ENCODE data around the gene TP63. TPM values are rescaled to one million over a fixed set of nuclear protein-coding genes. Genes with fewer than 3 reads are reported as not detected.

TP63 gene
- polyA plus RNA-seq, 2 of the 4 experiments (the other 2 are of a cell fraction), result 1.5 to 5.4 TPM

DNA sequence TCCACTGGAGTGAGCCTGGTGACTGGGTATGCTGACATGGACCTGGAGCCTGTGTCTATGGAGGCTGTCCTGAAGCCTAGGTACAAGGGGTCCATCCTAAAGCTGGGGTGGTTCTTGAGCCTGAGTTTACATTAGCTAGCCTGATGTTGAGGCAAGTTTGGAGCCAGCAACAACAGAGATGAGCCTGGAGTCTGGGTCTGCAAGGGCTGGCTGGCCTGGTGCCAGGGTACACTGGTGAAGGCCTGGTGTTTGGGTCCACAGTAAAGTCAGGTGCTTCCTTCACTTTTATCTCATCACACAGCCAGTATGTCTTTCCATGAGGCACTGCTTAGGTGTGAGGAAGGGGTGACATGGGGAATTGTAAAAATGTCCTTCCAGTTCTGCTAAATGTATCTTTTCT lies 49.5 kb downstream of the TP63 start:
- 0 out of 6 replicates have a peak overlapping the region, but pooled peaks of 1 of the 2 experiments have one; percentile 7 for H3K27ac ChIP-seq
- ChIA-PET CTCF (no interaction called here), POLR2A (no interaction called here)
- peaks cover 8% of the 10 kb centered on the region for H3K4me1 ChIP-seq
- H3K4me3 ChIP-seq, result no peak overlapping the region
- ATAC-seq (no peak), FAIRE-seq (no peak), DNase-seq (ENCODE audit: low read depth in 1 of 2, low spot score in 1 of 2) (no peak)
- H3K4me2 ChIP-seq, result no peak overlapping the region
- TF ChIP-seq EP300 (IDR thresholded peaks at IDR 0.05) (no peak), CBX8 (IDR thresholded peaks at IDR 0.05) (no peak), FOSL2 (IDR thresholded peaks at IDR 0.05) (no peak), FOSL2 (CRISPR knock-in tag; IDR thresholded peaks at IDR 0.05) (no peak)
- H3K9me3 ChIP-seq, result 0 out of 3 replicates have a peak, but pooled peaks cover 3% of the 10 kb centered on the region

DNA sequence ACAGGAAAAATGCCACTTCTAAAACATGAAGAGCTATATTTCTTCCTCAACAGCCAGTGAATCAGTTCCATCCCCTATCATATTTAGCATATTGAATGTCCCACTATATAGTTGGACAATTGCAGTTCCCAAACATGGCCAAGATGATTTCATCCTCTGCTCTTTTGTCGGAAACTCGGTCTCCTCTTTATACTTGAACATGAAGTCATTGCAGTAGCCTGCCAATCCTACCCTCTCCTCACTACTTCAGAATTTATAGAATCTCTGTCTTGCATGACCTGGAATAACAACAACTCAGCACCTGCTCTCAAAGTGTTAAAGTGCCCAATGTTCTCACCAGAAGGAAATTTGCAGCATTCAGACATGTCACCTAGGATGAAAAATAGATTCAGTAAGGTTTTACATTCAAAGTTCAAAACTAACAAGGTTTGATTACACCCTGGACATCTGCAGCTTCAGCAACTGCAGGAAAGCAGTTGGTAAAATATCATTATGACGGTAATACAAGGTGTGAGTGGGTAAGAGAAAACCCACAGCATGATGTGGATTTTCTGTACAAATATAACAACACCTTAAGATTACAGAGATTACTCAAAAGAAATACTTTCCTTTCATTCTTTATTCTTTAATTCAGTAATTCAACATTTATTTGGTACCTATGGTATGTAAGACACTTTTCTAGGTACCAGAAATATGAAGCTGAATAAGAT lies 52.5 kb downstream of the TP63 start:
- POLR2A ChIA-PET, result no interaction called here
- no peaks in the 10 kb centered on the region for H3K9me3 ChIP-seq
- peaks cover 20% of the 10 kb centered on the region for H3K4me1 ChIP-seq
- CTCF ChIA-PET, result no interaction called here
- no peak overlapping the region for H3K4me2 ChIP-seq
- FAIRE-seq (no peak), ATAC-seq (no peak), DNase-seq (ENCODE audit: low read depth in 1 of 2, low spot score in 1 of 2) (no peak)
- TF ChIP-seq, protein P1, sequence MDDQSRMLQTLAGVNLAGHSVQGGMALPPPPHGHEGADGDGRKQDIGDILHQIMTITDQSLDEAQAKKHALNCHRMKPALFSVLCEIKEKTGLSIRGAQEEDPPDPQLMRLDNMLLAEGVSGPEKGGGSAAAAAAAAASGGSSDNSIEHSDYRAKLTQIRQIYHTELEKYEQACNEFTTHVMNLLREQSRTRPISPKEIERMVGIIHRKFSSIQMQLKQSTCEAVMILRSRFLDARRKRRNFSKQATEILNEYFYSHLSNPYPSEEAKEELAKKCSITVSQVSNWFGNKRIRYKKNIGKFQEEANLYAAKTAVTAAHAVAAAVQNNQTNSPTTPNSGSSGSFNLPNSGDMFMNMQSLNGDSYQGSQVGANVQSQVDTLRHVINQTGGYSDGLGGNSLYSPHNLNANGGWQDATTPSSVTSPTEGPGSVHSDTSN (IDR thresholded peaks at IDR 0.05), result no peak
- TF ChIP-seq, protein P2, sequence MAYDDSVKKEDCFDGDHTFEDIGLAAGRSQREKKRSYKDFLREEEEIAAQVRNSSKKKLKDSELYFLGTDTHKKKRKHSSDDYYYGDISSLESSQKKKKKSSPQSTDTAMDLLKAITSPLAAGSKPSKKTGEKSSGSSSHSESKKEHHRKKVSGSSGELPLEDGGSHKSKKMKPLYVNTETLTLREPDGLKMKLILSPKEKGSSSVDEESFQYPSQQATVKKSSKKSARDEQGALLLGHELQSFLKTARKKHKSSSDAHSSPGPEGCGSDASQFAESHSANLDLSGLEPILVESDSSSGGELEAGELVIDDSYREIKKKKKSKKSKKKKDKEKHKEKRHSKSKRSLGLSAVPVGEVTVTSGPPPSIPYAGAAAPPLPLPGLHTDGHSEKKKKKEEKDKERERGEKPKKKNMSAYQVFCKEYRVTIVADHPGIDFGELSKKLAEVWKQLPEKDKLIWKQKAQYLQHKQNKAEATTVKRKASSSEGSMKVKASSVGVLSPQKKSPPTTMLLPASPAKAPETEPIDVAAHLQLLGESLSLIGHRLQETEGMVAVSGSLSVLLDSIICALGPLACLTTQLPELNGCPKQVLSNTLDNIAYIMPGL (CRISPR knock-in tag; IDR thresholded peaks at IDR 0.05; ENCODE audit: borderline replicate concordance), result no peak
- TF ChIP-seq ZFP36 (IDR thresholded peaks at IDR 0.05; ENCODE audit: borderline replicate concordance, partially characterized antibody) (no peak), FOSB (CRISPR knock-in tag; IDR thresholded peaks at IDR 0.05) (no peak), HOXB5 (CRISPR knock-in tag; IDR thresholded peaks at IDR 0.05) (no peak), NPAS2 (CRISPR knock-in tag; IDR thresholded peaks at IDR 0.05; ENCODE audit: borderline replicate concordance) (no peak), HDAC2 (IDR thresholded peaks at IDR 0.05) (no peak), ZC3H11A (IDR thresholded peaks at IDR 0.05) (no peak), MAFK (IDR thresholded peaks at IDR 0.05; ENCODE audit: partially characterized antibody) (no peak)
- TF ChIP-seq, protein P3, sequence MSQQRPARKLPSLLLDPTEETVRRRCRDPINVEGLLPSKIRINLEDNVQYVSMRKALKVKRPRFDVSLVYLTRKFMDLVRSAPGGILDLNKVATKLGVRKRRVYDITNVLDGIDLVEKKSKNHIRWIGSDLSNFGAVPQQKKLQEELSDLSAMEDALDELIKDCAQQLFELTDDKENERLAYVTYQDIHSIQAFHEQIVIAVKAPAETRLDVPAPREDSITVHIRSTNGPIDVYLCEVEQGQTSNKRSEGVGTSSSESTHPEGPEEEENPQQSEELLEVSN (IDR thresholded peaks at IDR 0.05; ENCODE audit: borderline replicate concordance, low read depth), result no peak
- no peak overlapping the region for H3K4me3 ChIP-seq
- H3K27ac ChIP-seq, result peak overlapping the region in 1 of 2 experiments; percentile 55; a peak in 1 of 6 replicates
- WGBS (ENCODE audit: missing lambda C conversion rate), result 85% methylated on average over 3 of the region's 3 CpGs

DNA sequence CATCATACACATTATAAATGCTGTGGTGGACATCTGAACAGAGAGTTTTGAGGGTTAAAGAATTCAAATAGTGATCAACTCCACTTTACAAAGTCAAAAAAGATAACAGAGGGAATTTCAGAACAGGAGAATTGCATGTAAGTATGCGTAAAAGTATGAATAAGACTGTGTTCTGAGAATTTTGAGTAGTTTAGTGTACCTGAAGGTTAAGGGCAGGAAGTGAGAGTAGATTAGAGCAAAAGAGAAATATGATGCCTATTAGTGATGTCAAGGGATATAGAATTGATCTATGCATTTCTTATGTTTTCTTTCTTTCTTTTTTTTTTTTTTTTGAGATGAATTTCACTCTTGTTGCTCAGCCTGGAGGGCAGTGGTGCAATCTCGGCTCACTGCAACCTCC lies 53.1 kb downstream of the TP63 start:
- WGBS (ENCODE audit: missing lambda C conversion rate), result 84% methylated on average over 2 of the region's 2 CpGs
- Histone ChIP-seq H3K4me2 (no peak overlapping the region), H3K4me1 (peaks cover 20% of the 10 kb centered on the region), H3K4me3 (no peak overlapping the region), H3K9me3 (no peaks in the 10 kb centered on the region), H3K27ac (no peak overlapping the region)
- ATAC-seq (no peak), DNase-seq (ENCODE audit: low read depth in 1 of 2, low spot score in 1 of 2) (no peak), FAIRE-seq (no peak)
- POLR2A ChIA-PET, result no interaction called here
- CTCF ChIA-PET, result interaction anchor here (0.7 kb wide), 1 partner anchor 96 kb away, joined by 3 read pairs; no protein-coding TSS in a partner anchor
- TF ChIP-seq NFE2L2 (conservative IDR thresholded peaks at IDR 0.05; ENCODE audit: low read length) (no peak), CHD2 (IDR thresholded peaks at IDR 0.05; ENCODE audit: low read length, partially characterized antibody) (no peak), ZNF302 (CRISPR knock-in tag; IDR thresholded peaks at IDR 0.05) (no peak), EHF (CRISPR knock-in tag; IDR thresholded peaks at IDR 0.05) (no peak), FOXS1 (CRISPR knock-in tag; IDR thresholded peaks at IDR 0.05) (no peak), FOSB (CRISPR knock-in tag; IDR thresholded peaks at IDR 0.05) (no peak), TP53 (CRISPR knock-in tag; IDR thresholded peaks at IDR 0.05) (no peak), RAD21 (conservative IDR thresholded peaks at IDR 0.05 in 1 of 2, IDR thresholded peaks at IDR 0.05 in 1 of 2) (no peak), MYC (IDR thresholded peaks at IDR 0.05; ENCODE audit: borderline replicate concordance, low read length) (no peak)

All from A549 (cell line).